HG02973 (cell line): Measurements from ENCODE around the gene PCCA.
"Not testable (repeated sequence)": the region's sequence is repeated elsewhere in the genome, so short reads cannot be mapped to it uniquely, and the experiment has no call there.

Experiments used
- ATAC-seq: cut with Tn5 transposase; IDR thresholded peaks from one replicate; pipeline ENCODE4 v1.9.1; 2021; ENCODE audit warnings: moderate library complexity; ENCODE audit not compliant: unreplicated experiment

Gene PCCA

DNA sequence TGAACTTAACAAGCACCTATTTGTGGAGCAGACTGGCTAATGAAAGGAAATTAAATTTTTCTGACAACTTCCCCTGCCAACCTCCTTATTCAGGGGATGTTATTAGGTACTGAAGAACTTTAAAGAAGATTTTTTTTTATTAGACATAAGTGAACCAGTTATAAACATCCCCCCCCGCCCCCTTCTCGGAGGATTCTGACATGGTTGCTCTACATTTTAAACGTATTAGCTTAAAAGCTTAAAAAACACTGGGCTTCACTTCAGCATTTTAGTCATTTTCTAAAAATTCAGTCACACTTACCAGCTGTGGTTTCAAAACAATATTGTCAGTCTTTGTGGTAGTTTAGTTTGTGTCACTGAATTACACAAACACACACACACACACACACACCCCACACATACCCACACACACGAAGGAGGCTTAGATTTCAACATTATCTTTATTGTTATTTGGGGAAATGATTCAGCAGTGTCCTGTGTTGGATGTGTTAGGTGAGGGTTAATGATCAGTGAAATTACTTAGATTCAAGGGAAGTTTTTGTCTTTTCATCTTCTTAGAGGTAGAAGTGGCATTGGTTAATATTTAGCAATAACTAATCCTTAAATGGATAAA is 145.7 kb downstream of the PCCA start:
- no peak for ATAC-seq

- no peak for ATAC-seq
Observed at GRCh38 chr13:100235311-100235901, 146.5 kb downstream of the PCCA start.

- ATAC-seq = no peak
Observed at GRCh38 chr13:100240109-100240779, 151.4 kb downstream of the PCCA start.

DNA sequence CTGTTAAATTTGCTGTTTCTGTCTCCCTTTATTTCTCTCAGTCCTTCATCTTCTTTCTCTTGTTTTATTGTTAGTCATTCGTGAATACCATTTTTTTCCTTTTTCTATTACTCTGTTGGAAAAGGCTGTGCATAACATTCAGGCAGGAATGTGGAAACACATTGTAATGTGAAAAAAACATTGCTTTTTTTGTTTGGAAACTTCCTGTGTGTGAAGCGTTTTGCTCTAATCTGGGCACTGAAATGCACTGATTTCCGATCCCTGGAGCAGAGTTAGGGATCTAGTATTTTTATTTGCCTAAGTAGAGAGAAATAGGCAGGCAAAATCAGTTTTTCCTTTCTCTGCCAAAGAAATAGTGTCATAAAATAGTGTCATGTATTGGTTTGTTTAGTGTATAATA is 155.5 kb downstream of the PCCA start:
- ATAC-seq = no peak

DNA sequence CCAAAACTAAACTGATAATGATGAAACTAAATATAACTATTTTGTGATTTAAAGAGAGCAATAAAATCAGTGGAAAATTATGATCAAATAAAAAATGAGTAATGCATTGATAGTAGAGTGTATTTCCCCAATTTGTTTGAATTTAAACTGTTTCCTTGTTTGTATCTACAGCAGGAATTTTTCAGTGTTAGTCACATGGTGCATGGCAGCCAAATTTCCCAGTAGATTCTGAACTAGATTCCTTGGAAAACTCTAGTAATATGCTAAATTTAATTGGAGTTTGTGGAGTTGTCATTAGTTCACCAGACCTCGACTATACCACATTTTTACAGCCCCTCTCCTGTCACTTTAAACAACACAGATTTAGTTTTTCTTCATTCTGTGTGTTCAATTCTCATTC is 156.2 kb downstream of the PCCA start:
- no peak for ATAC-seq

DNA sequence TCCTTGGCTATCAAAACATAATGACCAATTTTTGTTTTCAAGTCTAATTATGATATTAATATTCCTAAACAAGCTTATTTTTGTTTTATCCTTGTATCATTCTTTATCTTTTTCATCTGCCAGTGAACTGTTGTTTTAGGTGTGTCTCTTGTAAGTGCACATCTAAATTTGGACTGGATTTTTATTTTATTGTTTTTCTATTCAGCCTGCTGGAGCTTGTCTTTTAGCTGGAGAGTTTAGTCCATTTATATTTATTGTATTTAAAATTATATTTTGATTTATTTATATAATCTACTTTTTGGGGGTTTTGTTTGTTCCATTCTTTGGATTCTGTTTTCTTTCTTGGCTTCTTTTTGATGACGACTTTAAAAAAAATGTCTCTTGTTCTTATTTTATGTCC is 159.0 kb downstream of the PCCA start:
- ATAC-seq = no peak

DNA sequence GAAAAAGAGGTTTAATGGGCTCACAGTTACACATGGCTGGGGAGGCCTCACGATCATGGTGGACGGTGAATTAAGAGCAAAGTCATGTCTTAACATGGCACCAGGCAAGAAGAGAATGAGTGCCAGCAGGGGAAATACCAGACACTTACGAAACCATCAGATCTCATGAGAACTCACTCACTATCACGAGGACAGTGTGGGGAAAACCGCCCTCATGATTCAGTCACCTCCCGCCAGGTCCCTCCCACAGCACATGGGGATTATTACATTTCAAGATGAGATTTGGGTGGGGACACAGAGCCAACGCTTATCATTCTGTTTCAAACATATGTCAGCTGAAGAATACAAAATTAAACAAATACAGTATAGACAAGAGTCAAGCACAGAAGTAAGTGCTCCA is 165.1 kb downstream of the PCCA start:
- ATAC-seq = no peak

DNA sequence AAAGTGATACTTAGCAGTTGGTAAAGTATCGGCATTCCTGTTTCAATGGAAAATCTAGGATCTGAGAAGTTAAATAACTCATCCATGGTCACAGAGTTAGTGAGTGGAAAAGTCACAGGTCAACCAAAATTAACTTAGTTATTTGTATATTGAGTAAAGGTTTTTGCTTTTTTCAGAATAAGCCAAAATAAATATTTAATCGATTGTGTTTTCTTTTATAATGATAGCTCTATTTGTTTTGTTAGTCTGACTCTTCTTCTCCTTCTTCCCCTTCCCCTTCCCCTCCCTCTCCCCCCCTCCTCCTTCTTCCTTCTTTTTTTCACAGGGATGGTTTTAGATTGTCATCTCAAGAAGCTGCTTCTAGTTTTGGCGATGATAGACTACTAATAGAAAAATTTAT is 173.5 kb downstream of the PCCA start:
- no peak for ATAC-seq

DNA sequence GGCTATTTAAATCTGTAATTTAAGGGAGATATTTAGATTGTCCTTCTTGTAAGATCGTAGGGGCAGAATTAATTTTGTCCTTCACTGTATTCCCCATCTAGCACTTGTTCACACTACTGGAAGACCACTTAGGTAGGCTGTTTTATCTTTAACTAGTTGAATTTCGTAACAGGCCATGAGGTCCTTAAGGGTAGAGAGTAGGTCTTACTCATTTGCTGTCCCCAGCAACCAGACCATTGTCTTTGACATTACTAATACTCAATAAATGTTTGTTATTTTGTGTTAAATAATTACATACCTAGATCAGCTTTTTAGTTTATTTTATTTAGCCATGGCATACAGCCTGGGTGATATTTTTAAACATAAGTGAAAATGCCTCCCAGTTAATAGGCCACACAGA is 177.1 kb downstream of the PCCA start:
- ATAC-seq = no peak

GRCh38 chr13:100269837-100270236 is 180.9 kb downstream of the PCCA start:
- no peak for ATAC-seq

- ATAC-seq = no peak
Observed at GRCh38 chr13:100273138-100273537, 184.2 kb downstream of the PCCA start.

DNA sequence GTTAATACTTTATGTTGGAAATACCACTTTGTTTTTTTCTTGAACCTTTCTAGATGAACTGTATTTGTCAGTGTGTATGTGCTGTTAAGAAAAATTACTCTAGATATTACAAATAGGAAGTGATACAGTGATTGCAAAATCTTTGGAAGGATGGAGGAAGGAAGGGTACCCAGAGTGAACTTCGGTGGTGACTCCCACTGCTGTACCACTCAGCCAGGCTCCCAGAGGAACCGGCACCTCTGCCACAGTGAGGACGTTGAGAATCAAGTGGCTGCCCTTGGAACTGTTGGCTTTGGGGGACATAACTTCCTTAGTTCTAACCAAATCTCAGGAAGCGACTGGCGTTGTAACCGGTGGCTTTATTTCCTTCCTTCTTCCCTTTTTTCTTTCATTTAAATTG is 184.7 kb downstream of the PCCA start:
- no peak for ATAC-seq

DNA sequence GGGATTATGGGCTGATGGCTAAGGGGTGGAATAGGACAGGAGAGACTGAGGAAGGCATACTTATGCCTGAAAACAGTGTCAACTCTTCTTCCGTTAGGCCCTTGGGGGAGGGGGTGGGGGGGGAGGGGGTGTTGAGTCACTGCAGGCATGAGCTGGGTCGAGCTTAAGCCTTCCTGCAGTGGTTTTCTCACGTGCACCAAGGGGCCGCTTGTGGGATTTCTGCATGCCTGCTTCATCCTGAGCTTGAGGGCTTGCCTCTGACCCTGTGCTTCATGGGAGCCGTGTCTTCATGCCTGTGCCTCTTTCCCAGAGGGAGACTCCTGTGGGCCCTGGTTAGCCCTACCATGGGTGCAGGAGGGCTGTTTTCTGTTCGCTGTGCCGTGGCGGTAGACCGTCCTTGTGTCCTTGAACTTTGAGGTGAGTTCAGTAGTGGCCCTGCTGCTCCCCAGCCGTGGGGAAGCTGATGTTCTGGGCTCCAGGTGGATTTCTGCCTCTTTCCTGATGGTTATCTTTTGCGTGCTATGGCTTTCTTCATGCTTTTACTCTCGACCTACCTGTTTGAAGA is 186.1 kb downstream of the PCCA start:
- ATAC-seq = no peak

GRCh38 chr13:100275746-100276145 is 186.9 kb downstream of the PCCA start:
- no peak for ATAC-seq

- ATAC-seq = no peak
Observed at GRCh38 chr13:100280681-100281080, 191.8 kb downstream of the PCCA start.

DNA sequence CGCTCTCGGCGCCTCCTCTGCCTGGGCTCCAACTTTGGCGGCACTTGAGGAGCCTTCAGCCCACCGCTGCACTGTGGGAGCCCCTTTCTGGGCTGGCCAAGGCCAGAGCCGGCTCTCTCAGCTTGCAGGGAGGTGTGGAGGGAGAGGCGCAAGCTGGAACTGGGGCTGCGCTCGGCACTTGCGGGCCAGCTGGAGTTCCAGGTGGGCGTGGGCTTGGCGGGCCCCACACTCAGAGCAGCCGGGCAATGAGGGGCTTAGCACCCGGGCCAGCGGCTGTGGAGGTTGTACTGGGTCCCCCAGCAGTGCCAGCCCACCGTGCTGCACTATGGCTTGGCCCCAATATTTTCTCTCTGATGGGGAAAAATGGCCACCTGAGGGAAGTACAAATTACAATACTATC is 193.4 kb downstream of the PCCA start:
- not testable (repeated sequence) for ATAC-seq

- no peak for ATAC-seq
Observed at GRCh38 chr13:100290165-100290801, 201.4 kb downstream of the PCCA start.

DNA sequence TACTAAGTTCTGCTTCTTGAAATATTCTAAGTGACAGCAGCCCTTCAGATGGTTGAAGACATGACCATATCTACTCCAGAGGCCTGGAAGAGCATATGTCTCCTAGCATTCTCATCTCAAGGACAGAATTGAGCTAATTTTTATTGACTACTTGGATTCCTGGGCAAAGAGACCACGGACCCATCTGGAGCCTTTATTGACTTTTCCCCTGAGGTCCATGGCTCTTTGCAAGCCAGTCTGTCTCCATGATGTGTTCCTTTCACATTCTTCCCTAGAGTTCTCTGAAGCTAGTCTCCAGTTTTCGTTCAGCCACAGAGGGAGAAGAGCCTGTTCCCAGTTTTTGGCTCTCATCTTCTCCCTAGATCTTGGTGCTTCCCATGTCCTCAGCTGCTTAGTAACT is 202.7 kb downstream of the PCCA start:
- no peak for ATAC-seq

- no peak for ATAC-seq
Observed at GRCh38 chr13:100297413-100297812, 208.5 kb downstream of the PCCA start.

- no peak for ATAC-seq
Observed at GRCh38 chr13:100298116-100298681, 209.3 kb downstream of the PCCA start.

DNA sequence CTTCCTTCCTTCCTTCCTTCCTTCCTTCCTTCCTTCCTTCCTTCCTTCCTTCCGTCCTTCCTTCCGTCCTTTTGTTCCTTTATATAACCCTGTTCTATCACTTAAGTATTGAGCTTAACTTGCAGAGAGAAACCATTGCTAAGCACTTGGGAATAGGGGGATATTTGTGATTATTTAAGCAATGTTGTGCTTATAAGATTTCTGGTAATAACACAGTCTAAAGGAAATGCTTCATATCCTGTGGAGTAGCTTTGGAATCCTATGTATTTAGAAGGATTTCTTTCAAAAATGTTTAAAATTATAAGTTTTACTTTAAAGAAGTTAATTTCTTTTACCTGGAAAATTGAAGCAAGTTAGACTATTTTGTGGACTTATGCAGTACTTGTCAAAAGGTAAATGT is 209.8 kb downstream of the PCCA start:
- ATAC-seq = no peak
